ENCODE results near the gene OXCT1.

- TF ChIP-seq JUN (IDR thresholded peaks at IDR 0.05; ENCODE audit: low read depth, low read length) (no peak), CTCF (IDR thresholded peaks at IDR 0.05; ENCODE audit: control extremely low read depth in 1 of 3, insufficient read depth in 1 of 3, low read depth in 1 of 3, low read length in 3 of 3) (no peak), MAX (IDR thresholded peaks at IDR 0.05) (no peak), TAF1 (IDR thresholded peaks at IDR 0.05; ENCODE audit: low read depth, low read length) (no peak), ASH2L (IDR thresholded peaks at IDR 0.05; ENCODE audit: low read length) (no peak), KDM5A (IDR thresholded peaks at IDR 0.05; ENCODE audit: low read length) (no peak), POLR2A (IDR thresholded peaks at IDR 0.05; ENCODE audit: control extremely low read depth in 1 of 2, low read depth in 2 of 2, low read length in 2 of 2) (no peak), SUZ12 (IDR thresholded peaks at IDR 0.05; ENCODE audit: low read length) (no peak), EP300 (IDR thresholded peaks at IDR 0.05; ENCODE audit: borderline replicate concordance in 1 of 2, low read depth in 2 of 2, low read length in 2 of 2) (no peak), USF2 (IDR thresholded peaks at IDR 0.05; ENCODE audit: low read length) (no peak), BACH1 (IDR thresholded peaks at IDR 0.05; ENCODE audit: low read length) (no peak), SP1 (IDR thresholded peaks at IDR 0.05; ENCODE audit: low read depth, low read length) (no peak), CEBPB (IDR thresholded peaks at IDR 0.05; ENCODE audit: low read depth, low read length) (no peak), KDM1A (IDR thresholded peaks at IDR 0.05; ENCODE audit: borderline replicate concordance, low read length) (no peak)
Measured at GRCh38 chr5:41764650-41765049, 105.6 kb downstream of the OXCT1 start.

Measured in H1 (cell line).